Measurements from ENCODE around the gene SOD1. TPM values are rescaled to one million over a fixed set of nuclear protein-coding genes. Genes with fewer than 3 reads are reported as not detected.

The SOD1 gene
- total and polyA plus RNA-seq, 2 of the 8 experiments (the other 6 are each of a cell fraction or from before 2014, with no cell fraction given) = 192 to 226 TPM

GRCh38 chr21:31682620-31683019 is 23.1 kb downstream of the SOD1 start:
- Histone ChIP-seq H4K20me1 (replicated peaks in 1 of 2; ENCODE audit: control insufficient read depth in 1 of 2, insufficient read depth in 2 of 2, low read length in 2 of 2) (peaks cover 2 to 4% of the 10 kb centered on the region in 2 experiments), H3K9ac (replicated peaks in 1 of 4; ENCODE audit: extremely low read depth in 1 of 4, low read depth in 3 of 4, low read length in 3 of 4) (no peak overlapping the region), H3K36me3 (ENCODE audit: control insufficient read depth in 2 of 4, insufficient read depth in 4 of 4, low read length in 3 of 4) (peaks cover 26 to 81% (median 44%) of the 10 kb centered on the region in 4 experiments), H3K4me1 (replicated peaks in 1 of 4; ENCODE audit: control insufficient read depth in 3 of 4, insufficient read depth in 4 of 4, low read length in 3 of 4) (no peaks in the 10 kb centered on the region), H2BK5ac (ENCODE audit: low read depth, low read length) (no peak overlapping the region), H2BK15ac (ENCODE audit: low read length) (no peak overlapping the region), H3K4me2 (ENCODE audit: insufficient read depth in 1 of 2, low read depth in 2 of 2, low read length in 2 of 2) (no peak overlapping the region), H3K4ac (replicated peaks; ENCODE audit: insufficient read length, low read depth, low read length) (no peak overlapping the region), H3K23ac (ENCODE audit: insufficient read length) (no peak overlapping the region), H2AK5ac (ENCODE audit: low read depth, low read length) (no peak overlapping the region), H3K79me2 (ENCODE audit: control insufficient read depth in 1 of 2, insufficient read depth in 2 of 2, low read length in 2 of 2) (peaks cover 0 to 3% of the 10 kb centered on the region in 2 experiments; a peak in 1 of 4 replicates), H4K8ac (ENCODE audit: extremely low read depth, insufficient read depth, low read length) (no peak overlapping the region), H3K14ac (ENCODE audit: insufficient read length) (no peak overlapping the region), H3K9me3 (ENCODE audit: insufficient read depth in 2 of 2, low read depth in 1 of 2, low read length in 1 of 2) (no peaks in the 10 kb centered on the region), H2BK12ac (ENCODE audit: low read depth, low read length) (no peak overlapping the region), H3K23me2 (ENCODE audit: low read depth, low read length) (no peaks in the 10 kb centered on the region; the same call in 1 of the 2 replicates), H2BK20ac (ENCODE audit: low read length) (no peak overlapping the region), H3K27ac (ENCODE audit: low read depth, low read length) (no peak overlapping the region), H4K5ac (ENCODE audit: insufficient read length, low read depth, low read length) (no peak overlapping the region), H3K56ac (replicated peaks; ENCODE audit: insufficient read length, low read depth, low read length) (no peak overlapping the region), H3K27me3 (replicated peaks in 1 of 4; ENCODE audit: control insufficient read depth in 3 of 4, extremely low read depth in 1 of 4, insufficient read depth in 3 of 4, low read length in 3 of 4) (no peaks in the 10 kb centered on the region), H3K79me1 (ENCODE audit: low read depth, low read length) (no peaks in the 10 kb centered on the region), H3K18ac (ENCODE audit: extremely low read depth, low read length) (no peak overlapping the region), H4K91ac (replicated peaks; ENCODE audit: insufficient read length, low read length) (no peak overlapping the region), H2AFZ (ENCODE audit: low read length) (no peak overlapping the region), H2BK120ac (replicated peaks; ENCODE audit: low read depth, low read length) (no peak overlapping the region), H3K4me3 (ENCODE audit: extremely low read depth in 1 of 4, insufficient read depth in 2 of 4, low read depth in 3 of 4, low read length in 4 of 4) (no peak overlapping the region)
- no peak for TF ChIP-seq TAF7 (optimal IDR thresholded peaks at IDR 0.05; ENCODE audit: borderline replicate concordance, low read depth, low read length)
- no peak for TF ChIP-seq TAF1 (IDR thresholded peaks at IDR 0.05; ENCODE audit: low read depth, low read length)
- no peak for TF ChIP-seq BRCA1 (IDR thresholded peaks at IDR 0.05; ENCODE audit: low read depth, low read length)
- TF ChIP-seq FOSL1 (IDR thresholded peaks at IDR 0.05; ENCODE audit: insufficient read depth, low read depth, low read length) = no peak
- no peak for TF ChIP-seq RNF2 (IDR thresholded peaks at IDR 0.05; ENCODE audit: borderline replicate concordance, low read depth, low read length, missing control alignments, poor library complexity, severe bottlenecking)
- FAIRE-seq (no peak), DNase-seq (ENCODE audit: low read depth in 1 of 2, low spot score in 2 of 2) (no peak)
- POLR2A ChIA-PET (ENCODE audit: partially characterized antibody) = no interaction called here
- CTCF ChIA-PET (ENCODE audit: partially characterized antibody) = no interaction called here
